ENCODE measurements around the gene PRR14. TPM values are rescaled to one million over a fixed set of nuclear protein-coding genes. Genes with fewer than 3 reads are reported as not detected.
A peak's percentile ranks its signal among the peaks of the same experiment; 100 is the strongest.

Gene PRR14
- total RNA-seq, 2 experiments from 2014 or later: 73.2 to 83.2 TPM

GRCh38 chr16:30662449-30662848, 11.7 kb downstream of the PRR14 start:
- no peaks in the 10 kb centered on the region for H3K9me3 Mint-ChIP-seq
- DNase-seq: no peak
- H3K27me3 Mint-ChIP-seq: no peaks in the 10 kb centered on the region
- H3K4me3 Mint-ChIP-seq: no peak overlapping the region
- peaks cover 46% of the 10 kb centered on the region for H3K36me3 Mint-ChIP-seq
- POLR2A ChIA-PET: no interaction called here
- CTCF ChIA-PET: interaction anchor here (4.7 kb wide), 1 partner anchor 31 kb away, joined by 86 read pairs; no protein-coding TSS in a partner anchor
- peaks cover 33% of the 10 kb centered on the region for H3K4me1 Mint-ChIP-seq (ENCODE audit: low read depth)
- H3K27ac Mint-ChIP-seq: peak overlapping the region; percentile 98
- intact Hi-C loops (cut with micrococcal nuclease): no loop called here

DNA sequence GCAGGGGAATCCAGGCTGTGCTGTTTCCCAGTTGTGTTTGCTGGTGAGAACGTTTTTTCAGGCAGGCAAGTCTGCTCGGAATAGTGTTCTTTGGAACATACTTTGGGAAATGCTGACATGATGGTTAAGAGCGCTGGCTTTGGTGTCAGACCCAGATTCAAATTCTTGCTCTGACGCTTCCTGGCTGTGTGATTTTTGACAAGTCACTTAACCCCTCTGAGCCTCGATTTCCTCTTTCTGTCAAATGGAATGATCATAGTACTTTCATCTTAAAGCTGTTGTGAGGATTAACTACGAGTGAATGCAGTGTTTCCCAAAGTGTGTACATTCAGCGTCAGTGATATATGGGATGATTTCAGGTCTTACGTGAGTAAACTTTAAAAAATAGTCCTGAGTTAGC, 12.3 kb downstream of the PRR14 start:
- ChIA-PET CTCF (interaction anchor here (1.4 kb wide), 1 partner anchor 31 kb away, joined by 4 read pairs; no protein-coding TSS in a partner anchor), POLR2A (no interaction called here)
- peaks cover 50% of the 10 kb centered on the region for H3K36me3 Mint-ChIP-seq
- no peaks in the 10 kb centered on the region for H3K27me3 Mint-ChIP-seq
- H3K4me1 Mint-ChIP-seq (ENCODE audit: low read depth): peaks cover 31% of the 10 kb centered on the region
- intact Hi-C loops (cut with micrococcal nuclease): no loop called here
- H3K9me3 Mint-ChIP-seq: no peaks in the 10 kb centered on the region
- H3K27ac Mint-ChIP-seq: peak overlapping the region; percentile 69
- no peak overlapping the region for H3K4me3 Mint-ChIP-seq
- no peak for DNase-seq

- Mint-ChIP-seq H3K4me1 (ENCODE audit: low read depth) (peaks cover 31% of the 10 kb centered on the region), H3K27me3 (no peaks in the 10 kb centered on the region), H3K27ac (peak overlapping the region; percentile 69), H3K4me3 (no peak overlapping the region), H3K9me3 (no peaks in the 10 kb centered on the region), H3K36me3 (peaks cover 53% of the 10 kb centered on the region)
- CTCF ChIA-PET: interaction anchor here (0.5 to 1.4 kb wide), 2 partner anchors 30 to 491 kb away, joined by 3 to 4 read pairs; no protein-coding TSS in a partner anchor
- DNase-seq: no peak
- POLR2A ChIA-PET: no interaction called here
- intact Hi-C loops (cut with micrococcal nuclease): no loop called here
These were observed 13.1 kb downstream of the PRR14 start for GRCh38 chr16:30663820-30664219.

- Mint-ChIP-seq H3K9me3 (no peaks in the 10 kb centered on the region), H3K27ac (no peak overlapping the region), H3K4me3 (no peak overlapping the region), H3K4me1 (ENCODE audit: low read depth) (peaks cover 31% of the 10 kb centered on the region), H3K36me3 (peaks cover 53% of the 10 kb centered on the region), H3K27me3 (no peaks in the 10 kb centered on the region)
- POLR2A ChIA-PET: interaction anchor here (0.6 kb wide), 1 partner anchor 963 kb away, joined by 5 read pairs; no protein-coding TSS in a partner anchor
- CTCF ChIA-PET: interaction anchor here (2.0 kb wide), 1 partner anchor 30 kb away, joined by 15 read pairs; no protein-coding TSS in a partner anchor
- intact Hi-C loops (cut with micrococcal nuclease): no loop called here
- DNase-seq: no peak
These were observed 13.9 kb downstream of the PRR14 start for GRCh38 chr16:30664616-30665109.

GRCh38 chr16:30665155-30665829, 14.5 kb downstream of the PRR14 start:
- intact Hi-C loops (cut with micrococcal nuclease): no loop called here
- Mint-ChIP-seq H3K4me3 (no peak overlapping the region), H3K27ac (no peak overlapping the region), H3K4me1 (ENCODE audit: low read depth) (peaks cover 31% of the 10 kb centered on the region), H3K36me3 (peaks cover 53% of the 10 kb centered on the region), H3K27me3 (no peaks in the 10 kb centered on the region), H3K9me3 (no peaks in the 10 kb centered on the region)
- no peak for DNase-seq
- POLR2A ChIA-PET: interaction anchor here (1.0 kb wide), 1 partner anchor 10 kb away, joined by 3 read pairs; no protein-coding TSS in a partner anchor
- CTCF ChIA-PET: interaction anchor here (1.0 to 2.0 kb wide), 2 partner anchors 15 to 29 kb away, joined by 3 to 15 read pairs; partner anchors contain the start of gene PRR14

GRCh38 chr16:30665830-30666190, 15.1 kb downstream of the PRR14 start:
- Mint-ChIP-seq H3K36me3 (peaks cover 49% of the 10 kb centered on the region), H3K4me3 (no peak overlapping the region)

GRCh38 chr16:30666681-30667080, 15.9 kb downstream of the PRR14 start:
- no peak for DNase-seq
- peak overlapping the region; percentile 18 for H3K27ac Mint-ChIP-seq
- peaks cover 21% of the 10 kb centered on the region for H3K4me1 Mint-ChIP-seq (ENCODE audit: low read depth)
- POLR2A ChIA-PET: interaction anchor here (0.9 kb wide), 1 partner anchor 31 kb away, joined by 3 read pairs; no protein-coding TSS in a partner anchor
- H3K9me3 Mint-ChIP-seq: no peaks in the 10 kb centered on the region
- peaks cover 43% of the 10 kb centered on the region for H3K36me3 Mint-ChIP-seq
- intact Hi-C loops (cut with micrococcal nuclease): no loop called here
- H3K27me3 Mint-ChIP-seq: no peaks in the 10 kb centered on the region
- H3K4me3 Mint-ChIP-seq: no peak overlapping the region
- CTCF ChIA-PET: interaction anchor here (0.5 to 2.0 kb wide), 3 partner anchors 27 to 252 kb away, joined by 3 to 15 read pairs (median 4); no protein-coding TSS in a partner anchor

More at GRCh38 chr16:30665830-30666190, 15.1 kb downstream of the PRR14 start:
- Mint-ChIP-seq H3K9me3 (no peaks in the 10 kb centered on the region), H3K27ac (no peak overlapping the region), H3K4me1 (ENCODE audit: low read depth) (peaks cover 28% of the 10 kb centered on the region), H3K27me3 (no peaks in the 10 kb centered on the region)
- POLR2A ChIA-PET: interaction anchor here (1.0 kb wide), 1 partner anchor 9 kb away, joined by 3 read pairs; no protein-coding TSS in a partner anchor
- intact Hi-C loops (cut with micrococcal nuclease): no loop called here
- CTCF ChIA-PET: interaction anchor here (1.0 to 2.0 kb wide), 2 partner anchors 15 to 29 kb away, joined by 3 to 15 read pairs; partner anchors contain the start of gene PRR14
- no peak for DNase-seq

DNA sequence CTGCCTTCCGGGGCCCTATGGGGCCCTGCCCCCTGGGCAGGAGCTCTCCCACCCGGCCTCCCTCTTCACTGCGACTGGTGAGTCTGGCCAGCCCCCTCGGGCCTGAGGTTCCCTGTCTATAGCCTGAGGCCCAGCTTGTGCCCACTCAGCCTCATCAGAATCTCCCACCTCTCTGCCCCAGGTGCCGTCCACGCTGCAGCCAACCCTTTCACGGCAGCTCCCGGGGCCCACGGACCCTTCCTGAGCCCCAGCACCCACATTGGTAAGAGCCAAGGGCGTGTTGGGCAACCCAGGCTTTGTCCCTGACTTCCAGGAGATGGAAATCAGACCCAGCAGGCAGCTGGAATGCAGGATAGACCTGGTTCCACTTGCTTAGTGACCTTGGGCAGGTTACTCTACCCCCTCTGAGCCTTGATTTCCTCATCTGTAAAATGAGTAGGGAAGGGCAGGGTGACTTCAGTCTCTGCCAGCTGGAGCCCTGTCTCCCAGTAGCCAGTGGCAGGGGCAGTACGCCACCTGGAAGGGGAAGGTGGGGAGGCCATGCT, 16.7 kb downstream of the PRR14 start:
- H3K36me3 Mint-ChIP-seq: peaks cover 36% of the 10 kb centered on the region
- no peak overlapping the region for H3K4me3 Mint-ChIP-seq
- H3K4me1 Mint-ChIP-seq (ENCODE audit: low read depth): peaks cover 14% of the 10 kb centered on the region
- H3K9me3 Mint-ChIP-seq: no peaks in the 10 kb centered on the region
- H3K27me3 Mint-ChIP-seq: no peaks in the 10 kb centered on the region
- CTCF ChIA-PET: interaction anchor here (0.5 to 1.5 kb wide), 2 partner anchors 27 to 252 kb away, joined by 3 to 4 read pairs; no protein-coding TSS in a partner anchor
- no peak for DNase-seq
- intact Hi-C loops (cut with micrococcal nuclease): no loop called here
- no peak overlapping the region for H3K27ac Mint-ChIP-seq
- POLR2A ChIA-PET: interaction anchor here (0.9 kb wide), 1 partner anchor 30 kb away, joined by 3 read pairs; no protein-coding TSS in a partner anchor

DNA sequence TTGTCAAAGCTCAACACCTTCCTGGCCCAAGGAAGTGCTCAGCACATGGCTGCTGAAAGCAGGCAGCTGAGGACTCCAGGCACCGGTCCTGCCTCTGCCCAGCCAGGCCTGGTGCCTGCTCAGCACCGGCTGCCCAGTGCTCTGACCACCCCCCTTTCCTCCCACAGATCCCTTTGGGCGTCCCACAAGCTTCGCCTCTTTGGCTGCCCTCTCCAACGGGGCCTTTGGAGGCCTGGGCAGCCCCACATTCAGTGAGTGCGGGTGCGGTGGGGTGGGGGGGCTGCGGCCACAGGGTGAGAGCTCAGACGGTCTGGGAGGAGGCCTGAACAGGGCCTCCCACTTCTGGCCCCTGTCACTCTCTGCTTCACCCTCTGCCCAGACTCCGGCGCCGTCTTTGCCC, 17.6 kb downstream of the PRR14 start:
- no peak overlapping the region for H3K4me3 Mint-ChIP-seq
- no peak for DNase-seq
- intact Hi-C loops (cut with micrococcal nuclease): no loop called here
- H3K27ac Mint-ChIP-seq: no peak overlapping the region
- H3K27me3 Mint-ChIP-seq: no peaks in the 10 kb centered on the region
- no peaks in the 10 kb centered on the region for H3K9me3 Mint-ChIP-seq
- peaks cover 6% of the 10 kb centered on the region for H3K4me1 Mint-ChIP-seq (ENCODE audit: low read depth)
- CTCF ChIA-PET: interaction anchor here (1.5 kb wide), 1 partner anchor 26 kb away, joined by 4 read pairs; no protein-coding TSS in a partner anchor
- H3K36me3 Mint-ChIP-seq: peaks cover 26% of the 10 kb centered on the region
- POLR2A ChIA-PET: no interaction called here

DNA sequence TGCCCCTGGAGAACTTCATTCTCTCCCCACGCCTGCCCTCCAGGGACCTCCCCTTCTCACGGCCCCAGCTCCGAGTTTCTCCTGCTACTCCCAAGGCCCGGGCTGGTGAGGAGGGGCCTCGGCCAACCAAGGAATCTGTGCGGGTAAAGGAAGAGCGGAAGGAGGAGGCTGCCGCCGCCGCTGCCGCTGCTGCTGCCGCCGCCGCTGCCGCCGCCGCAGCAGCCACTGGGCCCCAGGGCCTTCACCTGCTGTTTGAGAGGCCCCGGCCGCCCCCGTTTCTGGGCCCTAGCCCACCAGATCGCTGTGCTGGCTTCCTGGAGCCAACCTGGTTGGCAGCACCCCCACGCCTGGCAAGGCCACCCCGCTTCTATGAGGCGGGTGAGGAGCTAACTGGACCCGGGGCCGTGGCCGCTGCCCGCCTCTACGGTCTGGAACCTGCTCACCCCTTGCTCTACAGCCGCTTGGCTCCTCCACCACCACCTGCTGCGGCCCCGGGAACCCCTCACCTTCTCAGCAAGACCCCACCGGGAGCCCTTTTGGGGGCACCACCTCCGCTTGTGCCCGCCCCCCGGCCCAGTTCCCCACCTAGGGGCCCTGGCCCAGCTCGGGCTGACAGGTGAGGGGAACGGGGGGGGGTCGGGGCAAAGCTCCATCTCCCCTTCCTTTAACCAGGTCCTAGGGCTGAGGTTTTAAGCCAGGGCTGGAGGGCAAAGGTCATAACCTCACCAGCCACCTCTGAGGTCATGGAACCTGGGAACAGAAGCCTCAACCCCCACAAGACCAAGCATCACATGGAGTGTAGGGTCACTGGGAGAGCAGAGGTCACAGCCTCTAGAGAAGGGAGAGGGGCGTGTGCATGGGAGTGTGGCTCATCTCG, 18.5 kb downstream of the PRR14 start:
- H3K4me3 Mint-ChIP-seq: no peak overlapping the region
- ChIA-PET POLR2A (no interaction called here), CTCF (interaction anchor here (0.5 kb wide), 1 partner anchor 148 kb away, joined by 3 read pairs; no protein-coding TSS in a partner anchor)
- H3K27ac Mint-ChIP-seq: no peak overlapping the region
- H3K4me1 Mint-ChIP-seq (ENCODE audit: low read depth): no peaks in the 10 kb centered on the region
- DNase-seq: no peak
- intact Hi-C loops (cut with micrococcal nuclease): no loop called here
- peaks cover 20% of the 10 kb centered on the region for H3K36me3 Mint-ChIP-seq
- no peaks in the 10 kb centered on the region for H3K9me3 Mint-ChIP-seq
- no peaks in the 10 kb centered on the region for H3K27me3 Mint-ChIP-seq

GRCh38 chr16:30669903-30670824, 19.4 kb downstream of the PRR14 start:
- CTCF ChIA-PET: no interaction called here
- H3K36me3 Mint-ChIP-seq: peaks cover 16% of the 10 kb centered on the region

More at GRCh38 chr16:30669903-30670824, 19.4 kb downstream of the PRR14 start:
- Mint-ChIP-seq H3K27ac (no peak overlapping the region), H3K4me1 (ENCODE audit: low read depth) (no peaks in the 10 kb centered on the region), H3K4me3 (no peak overlapping the region), H3K9me3 (no peaks in the 10 kb centered on the region), H3K27me3 (no peaks in the 10 kb centered on the region)
- intact Hi-C loops (cut with micrococcal nuclease): no loop called here
- no peak for DNase-seq
- POLR2A ChIA-PET: no interaction called here
